Measurements from ENCODE around the gene ISL1.

ISL1 gene

DNA sequence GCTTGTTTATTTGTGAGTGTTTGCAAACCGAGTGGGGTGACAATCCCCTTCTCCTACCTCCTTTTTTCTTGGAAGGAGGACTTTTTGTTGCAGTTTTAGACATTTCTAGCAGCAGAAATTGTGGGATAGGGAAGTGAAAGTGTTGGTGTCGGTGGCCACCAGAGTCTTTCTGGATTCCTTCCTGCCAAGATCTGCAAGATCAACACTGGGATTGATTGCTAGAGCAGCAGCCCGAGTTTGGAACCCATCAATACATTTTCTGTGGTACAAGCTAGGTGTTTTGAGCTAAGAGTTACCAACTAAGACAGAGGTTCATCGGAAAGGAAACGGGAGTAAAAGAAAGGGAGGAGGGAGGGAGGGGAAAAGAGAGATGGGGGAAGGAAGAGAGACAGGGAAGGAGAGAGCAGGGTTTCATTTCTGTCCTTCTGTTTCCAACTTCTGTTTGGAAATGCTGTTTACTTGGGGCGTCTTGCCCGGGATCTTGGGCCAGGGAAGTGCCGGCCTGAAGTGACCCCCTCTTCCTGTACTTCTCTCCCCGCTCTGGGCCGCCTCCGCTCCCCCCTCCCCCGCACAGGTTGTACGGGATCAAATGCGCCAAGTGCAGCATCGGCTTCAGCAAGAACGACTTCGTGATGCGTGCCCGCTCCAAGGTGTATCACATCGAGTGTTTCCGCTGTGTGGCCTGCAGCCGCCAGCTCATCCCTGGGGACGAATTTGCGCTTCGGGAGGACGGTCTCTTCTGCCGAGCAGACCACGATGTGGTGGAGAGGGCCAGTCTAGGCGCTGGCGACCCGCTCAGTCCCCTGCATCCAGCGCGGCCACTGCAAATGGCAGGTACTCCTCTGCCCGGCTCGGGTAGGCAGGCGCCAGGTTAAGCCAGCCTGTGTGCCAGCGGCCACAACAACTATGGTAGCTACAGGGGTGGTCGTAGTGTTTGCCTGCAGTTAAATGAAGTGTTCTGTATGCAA, 4.0 kb downstream of the ISL1 start:
- no peak for DNase-seq (ENCODE audit: low read depth)

GRCh38 chr5:51387884-51388275, 4.6 kb downstream of the ISL1 start:
- DNase-seq (ENCODE audit: low read depth) = no peak

DNA sequence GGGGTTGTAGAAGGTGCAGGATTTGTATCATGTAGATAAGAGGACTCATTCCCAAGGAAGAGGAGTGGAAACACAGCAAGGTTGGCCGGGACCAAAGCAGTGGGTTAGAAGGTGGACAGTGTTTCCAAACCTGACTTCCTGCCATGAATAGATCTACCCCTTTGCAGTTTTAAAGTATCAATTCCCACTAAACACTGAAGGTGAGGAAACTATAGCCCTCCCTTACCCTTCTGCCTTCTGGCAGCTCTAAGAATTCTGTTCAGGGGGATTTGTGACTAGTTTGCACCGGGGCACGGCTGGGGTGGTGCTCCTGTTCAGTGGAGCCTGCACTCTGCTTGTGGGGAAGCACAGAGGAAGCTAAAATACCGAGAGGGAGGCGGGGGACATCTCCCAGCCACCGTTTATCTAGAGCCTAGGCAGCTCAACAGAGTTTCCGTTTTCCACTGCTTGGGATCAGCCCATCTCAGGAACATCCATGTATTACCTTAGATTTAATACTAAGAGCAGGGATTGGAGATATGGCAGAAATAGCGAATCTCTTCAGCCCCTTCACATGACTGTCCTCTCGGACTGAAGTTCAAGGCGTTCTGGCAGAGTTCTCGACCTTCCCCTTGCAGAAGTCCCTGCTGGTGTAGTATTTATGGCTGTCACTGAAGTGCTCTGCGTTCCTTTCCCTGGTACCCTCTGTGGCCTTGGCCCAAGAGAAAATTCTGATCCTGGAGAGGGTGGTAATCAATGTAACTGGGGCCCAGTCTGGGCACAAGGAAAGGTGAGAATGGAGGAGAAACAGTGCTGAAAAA, 5.4 kb downstream of the ISL1 start:
- no peak for DNase-seq (ENCODE audit: low read depth)

- no peak for DNase-seq (ENCODE audit: low read depth)
Observed at GRCh38 chr5:51389288-51389576, 6.0 kb downstream of the ISL1 start.

GRCh38 chr5:51389577-51390463, 6.6 kb downstream of the ISL1 start:
- no peak for DNase-seq (ENCODE audit: low read depth)

- no peak for DNase-seq (ENCODE audit: low read depth)
Observed at GRCh38 chr5:51391175-51391574, 7.9 kb downstream of the ISL1 start.

DNA sequence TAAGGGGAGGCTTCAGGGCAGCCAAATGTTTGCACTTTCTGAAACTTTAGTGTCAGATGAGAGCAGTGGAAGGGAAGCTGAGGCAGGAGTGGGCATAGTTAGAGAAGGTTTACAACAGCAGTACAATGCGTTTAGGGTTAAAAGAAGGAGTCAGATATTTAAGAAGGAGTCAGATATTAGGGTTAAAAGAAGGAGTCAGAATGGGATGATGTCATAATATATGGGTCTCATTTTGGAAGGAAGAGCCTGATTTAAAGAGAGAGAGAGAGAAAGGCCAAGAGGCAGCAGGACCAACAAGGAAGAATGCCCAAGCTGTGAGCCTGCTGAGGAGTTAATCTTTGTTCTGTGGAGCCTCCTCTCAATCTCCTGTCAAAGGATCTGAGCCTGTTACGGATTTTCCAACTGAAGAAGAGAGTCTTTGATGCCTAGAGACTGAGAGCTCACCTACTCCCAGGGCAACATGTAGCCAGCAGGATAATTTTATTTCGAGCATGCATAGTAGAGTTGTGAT, 9.5 kb downstream of the ISL1 start:
- no peak for DNase-seq (ENCODE audit: low read depth)

DNA sequence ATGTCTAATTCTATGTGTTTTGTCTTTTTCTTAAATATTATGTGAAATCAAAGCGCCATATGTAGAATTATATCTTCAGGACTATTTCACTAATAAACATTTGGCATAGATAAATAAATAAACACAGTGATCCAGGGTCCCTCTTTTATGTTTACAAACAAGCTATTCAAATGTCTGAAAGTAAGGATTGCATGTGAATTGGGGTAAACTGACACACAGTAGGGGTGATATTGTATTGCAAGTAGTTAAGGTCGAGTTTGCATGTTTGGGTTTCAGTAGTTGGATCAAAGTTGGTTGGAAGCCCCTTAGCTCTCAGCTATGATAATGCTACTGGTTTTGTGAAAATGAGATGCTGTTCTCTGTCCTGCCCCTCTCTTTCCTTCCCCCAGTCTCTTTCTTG, 11.4 kb downstream of the ISL1 start:
- no peak for DNase-seq (ENCODE audit: low read depth)

GRCh38 chr5:51395245-51395644, 12.0 kb downstream of the ISL1 start:
- no peak for DNase-seq (ENCODE audit: low read depth)

DNA sequence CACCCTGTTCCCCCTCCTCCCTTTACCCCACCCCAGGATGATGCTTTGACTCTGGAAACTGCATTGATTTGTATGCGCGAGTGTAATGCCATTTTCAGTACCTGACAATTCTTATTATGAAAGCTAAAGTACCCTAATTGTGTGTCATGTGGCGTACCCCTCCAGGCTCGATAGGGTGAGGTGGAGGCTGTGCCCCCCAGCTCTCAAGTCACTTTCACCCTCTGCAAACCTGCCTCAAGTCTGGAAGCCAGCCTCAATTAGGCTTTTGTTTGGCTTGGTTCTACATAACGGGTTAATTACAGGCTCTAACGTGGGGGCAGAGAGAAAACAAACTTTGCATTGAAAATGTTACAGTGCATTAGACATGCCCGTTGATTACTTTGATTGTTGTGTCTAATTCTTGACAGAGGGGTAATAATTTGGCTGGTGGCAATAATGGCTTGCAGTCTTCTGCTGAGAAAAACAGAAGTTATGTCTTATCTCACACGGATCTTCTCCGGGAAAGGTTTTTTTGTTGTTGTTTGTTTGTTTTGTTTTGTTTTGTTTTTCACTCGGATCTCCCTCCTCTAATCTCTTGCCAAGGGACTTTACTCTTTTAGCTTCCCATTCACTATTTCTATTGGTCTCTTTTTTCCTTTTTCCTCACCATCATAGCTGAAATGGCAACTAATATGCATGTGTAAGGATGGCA, 12.6 kb downstream of the ISL1 start:
- DNase-seq (ENCODE audit: low read depth) = no peak

DNA sequence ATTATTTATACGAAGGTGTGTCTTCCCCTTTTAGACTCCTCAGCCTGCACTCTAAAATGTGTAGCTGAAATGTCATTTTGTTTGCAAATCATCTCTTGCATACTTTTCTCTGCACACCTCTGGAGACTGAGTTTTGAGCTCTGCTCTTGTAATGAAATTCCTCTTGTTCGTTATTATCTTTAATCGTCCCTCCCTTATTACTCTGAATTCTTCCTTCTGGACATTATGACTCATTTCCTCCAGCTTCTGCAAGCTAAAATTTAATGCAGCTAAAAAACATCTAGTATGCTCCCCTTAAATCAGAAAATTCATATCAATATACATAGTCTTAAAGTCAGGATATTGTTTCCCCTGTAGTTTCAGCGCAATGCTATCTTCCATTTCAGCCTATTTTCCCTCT, 13.5 kb downstream of the ISL1 start:
- DNase-seq (ENCODE audit: low read depth) = no peak

GRCh38 chr5:51397996-51398395, 14.7 kb downstream of the ISL1 start:
- DNase-seq (ENCODE audit: low read depth) = no peak

DNA sequence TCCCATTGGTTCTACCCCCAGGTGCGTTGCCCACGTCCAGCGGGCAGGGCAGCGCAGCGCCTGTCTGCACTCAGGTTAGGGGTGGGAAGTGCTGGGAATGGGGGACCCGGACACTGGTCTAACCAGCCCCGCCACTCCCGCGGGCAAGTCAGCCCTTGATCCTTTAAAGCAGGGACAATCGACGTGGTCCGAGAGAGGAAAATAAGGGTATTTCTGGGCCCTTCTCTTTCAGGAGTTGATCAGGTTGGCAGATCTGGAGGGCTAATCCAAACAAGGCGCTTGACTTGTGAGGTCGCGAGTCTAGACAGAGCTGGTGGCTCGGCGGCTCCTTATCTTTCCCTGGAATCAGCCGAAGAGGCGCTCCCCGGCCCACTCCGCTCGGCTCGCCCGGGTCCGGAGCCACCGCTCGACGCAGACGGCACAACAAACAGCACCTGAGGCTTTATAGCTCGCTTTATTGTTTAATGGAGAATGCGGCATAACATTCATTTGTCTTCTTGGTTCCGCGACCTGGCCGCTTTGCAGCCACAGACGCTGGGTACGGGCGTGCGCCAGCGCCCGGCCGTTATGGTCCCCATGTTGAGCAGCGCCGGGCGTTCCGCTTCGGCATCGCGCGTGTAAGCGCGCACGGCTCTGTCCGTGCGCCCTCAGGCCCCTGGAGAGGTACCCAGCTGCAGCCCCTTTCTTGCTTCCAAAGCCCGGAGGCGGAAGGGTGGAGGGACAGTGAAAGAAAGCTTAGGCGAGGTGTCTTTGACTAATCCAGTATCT, 15.8 kb downstream of the ISL1 start:
- no peak for DNase-seq (ENCODE audit: low read depth)

- DNase-seq (ENCODE audit: low read depth) = no peak
Observed at GRCh38 chr5:51399643-51400006, 16.4 kb downstream of the ISL1 start.

GRCh38 chr5:51404255-51404654, 21.0 kb downstream of the ISL1 start:
- no peak for DNase-seq (ENCODE audit: low read depth)

DNA sequence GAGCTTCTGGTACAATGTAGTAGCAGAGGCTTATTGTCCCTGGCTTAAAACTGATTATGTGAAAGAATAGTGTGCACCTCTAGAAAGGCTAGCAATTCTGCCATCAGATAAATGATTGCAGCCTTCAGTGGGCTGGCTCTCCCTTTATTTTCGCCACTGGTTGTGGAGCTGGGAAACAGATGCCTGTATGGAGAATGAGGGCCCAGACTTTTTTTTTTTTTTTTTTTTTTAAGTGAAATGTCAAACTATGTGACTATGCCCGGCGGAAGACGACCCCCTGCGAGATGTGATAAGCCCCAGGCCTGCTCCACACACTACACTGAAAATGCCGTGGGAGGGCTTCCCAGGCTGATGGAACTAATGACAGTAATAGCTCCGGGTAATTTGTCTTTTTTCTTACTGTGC, 28.7 kb downstream of the ISL1 start:
- no peak for DNase-seq (ENCODE audit: low read depth)

- no peak for DNase-seq (ENCODE audit: low read depth)
Observed at GRCh38 chr5:51414516-51414915, 31.3 kb downstream of the ISL1 start.

- DNase-seq (ENCODE audit: low read depth) = no peak
Observed at GRCh38 chr5:51416149-51416548, 32.9 kb downstream of the ISL1 start.

- DNase-seq (ENCODE audit: low read depth) = no peak
Observed at GRCh38 chr5:51433052-51433710, 49.9 kb downstream of the ISL1 start.

- no peak for DNase-seq (ENCODE audit: low read depth)
Observed at GRCh38 chr5:51439232-51439631, 56.0 kb downstream of the ISL1 start.

All from stromal cell of bone marrow (primary cell).